ENCODE measurements around the gene EFNA5. TPM values are rescaled to one million over a fixed set of nuclear protein-coding genes. Genes with fewer than 3 reads are reported as not detected.

EFNA5 gene
- total RNA-seq, 1 experiment from 2014 or later = 0.22 TPM

DNA sequence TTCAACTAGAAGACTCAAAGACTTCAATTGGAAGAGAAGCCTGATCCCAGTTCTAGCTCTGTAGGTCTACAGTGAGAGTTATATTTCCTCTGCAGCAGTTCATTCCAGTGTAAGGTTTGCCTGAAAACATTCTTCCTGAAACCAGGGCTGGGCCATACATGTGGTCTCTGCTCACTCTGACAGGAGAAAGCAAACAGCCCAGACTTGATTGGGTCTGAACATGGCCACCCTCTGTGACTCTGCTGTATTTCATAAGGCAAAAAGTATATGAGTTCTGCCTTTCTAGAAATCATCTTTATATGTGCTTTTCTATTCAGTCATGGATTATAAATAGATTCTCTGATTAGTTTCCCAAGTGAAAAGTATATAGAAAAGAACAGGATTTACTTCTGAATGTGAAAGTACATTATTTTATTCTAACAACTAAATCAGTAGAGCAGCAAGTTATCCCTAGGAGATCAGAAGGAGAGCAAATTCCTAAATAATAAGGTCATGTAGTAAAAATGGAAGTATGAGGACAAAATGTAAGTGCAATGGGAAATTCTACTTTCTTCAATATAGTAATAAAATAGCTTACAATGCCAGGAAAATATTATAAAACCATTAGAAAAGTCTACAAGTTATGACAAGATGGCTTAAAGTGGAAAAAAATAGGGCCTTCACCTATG lies 144.3 kb downstream of the EFNA5 start:
- DNase-seq (ENCODE audit: low read depth, low spot score) (no peak), ATAC-seq (no peak)
- ChIA-PET CTCF (no interaction called here), RAD21 (ENCODE audit: low non-redundant PET in 1 of 2, low total read pairs in 2 of 2, uncharacterized antibody in 2 of 2, unreplicated experiment in 2 of 2) (no interaction called here), POLR2A (no interaction called here)
- H3K27ac ChIP-seq (ENCODE audit: low read depth, low read length) = no peak overlapping the region
- no peak overlapping the region for H3K9ac ChIP-seq (ENCODE audit: low read length)
- H3K4me1 ChIP-seq (ENCODE audit: control insufficient read depth in 1 of 2, insufficient read depth in 2 of 2, low read length in 2 of 2) = no peaks in the 10 kb centered on the region
- no peaks in the 10 kb centered on the region for H4K20me1 ChIP-seq (ENCODE audit: insufficient read depth)
- H3K4me2 ChIP-seq (ENCODE audit: low read length) = no peak overlapping the region
- intact Hi-C loops (cut with micrococcal nuclease) = no loop called here
- H2AFZ ChIP-seq (ENCODE audit: low read depth, low read length, poor library complexity, severe bottlenecking) = no peak overlapping the region
- TF ChIP-seq TCF7L2 (IDR thresholded peaks at IDR 0.05; ENCODE audit: borderline replicate concordance, extremely low read depth, insufficient read depth, insufficient read length) (no peak), POLR2A (IDR thresholded peaks at IDR 0.05; ENCODE audit: borderline replicate concordance, extremely low read depth, insufficient read depth, insufficient read length) (no peak), EGR1 (IDR thresholded peaks at IDR 0.05; ENCODE audit: low read depth) (no peak), POLR2AphosphoS5 (IDR thresholded peaks at IDR 0.05; ENCODE audit: low read depth, low read length) (no peak), EZH2phosphoT487 (IDR thresholded peaks at IDR 0.05; ENCODE audit: borderline replicate concordance) (no peak), RAD21 (IDR thresholded peaks at IDR 0.05; ENCODE audit: low read depth) (no peak), JUND (IDR thresholded peaks at IDR 0.05) (no peak), SP1 (IDR thresholded peaks at IDR 0.05; ENCODE audit: low read depth) (no peak), SRF (IDR thresholded peaks at IDR 0.05; ENCODE audit: low read depth) (no peak), EZH2 (IDR thresholded peaks at IDR 0.05) (no peak)
- TF ChIP-seq, protein P1, sequence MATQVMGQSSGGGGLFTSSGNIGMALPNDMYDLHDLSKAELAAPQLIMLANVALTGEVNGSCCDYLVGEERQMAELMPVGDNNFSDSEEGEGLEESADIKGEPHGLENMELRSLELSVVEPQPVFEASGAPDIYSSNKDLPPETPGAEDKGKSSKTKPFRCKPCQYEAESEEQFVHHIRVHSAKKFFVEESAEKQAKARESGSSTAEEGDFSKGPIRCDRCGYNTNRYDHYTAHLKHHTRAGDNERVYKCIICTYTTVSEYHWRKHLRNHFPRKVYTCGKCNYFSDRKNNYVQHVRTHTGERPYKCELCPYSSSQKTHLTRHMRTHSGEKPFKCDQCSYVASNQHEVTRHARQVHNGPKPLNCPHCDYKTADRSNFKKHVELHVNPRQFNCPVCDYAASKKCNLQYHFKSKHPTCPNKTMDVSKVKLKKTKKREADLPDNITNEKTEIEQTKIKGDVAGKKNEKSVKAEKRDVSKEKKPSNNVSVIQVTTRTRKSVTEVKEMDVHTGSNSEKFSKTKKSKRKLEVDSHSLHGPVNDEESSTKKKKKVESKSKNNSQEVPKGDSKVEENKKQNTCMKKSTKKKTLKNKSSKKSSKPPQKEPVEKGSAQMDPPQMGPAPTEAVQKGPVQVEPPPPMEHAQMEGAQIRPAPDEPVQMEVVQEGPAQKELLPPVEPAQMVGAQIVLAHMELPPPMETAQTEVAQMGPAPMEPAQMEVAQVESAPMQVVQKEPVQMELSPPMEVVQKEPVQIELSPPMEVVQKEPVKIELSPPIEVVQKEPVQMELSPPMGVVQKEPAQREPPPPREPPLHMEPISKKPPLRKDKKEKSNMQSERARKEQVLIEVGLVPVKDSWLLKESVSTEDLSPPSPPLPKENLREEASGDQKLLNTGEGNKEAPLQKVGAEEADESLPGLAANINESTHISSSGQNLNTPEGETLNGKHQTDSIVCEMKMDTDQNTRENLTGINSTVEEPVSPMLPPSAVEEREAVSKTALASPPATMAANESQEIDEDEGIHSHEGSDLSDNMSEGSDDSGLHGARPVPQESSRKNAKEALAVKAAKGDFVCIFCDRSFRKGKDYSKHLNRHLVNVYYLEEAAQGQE (IDR thresholded peaks at IDR 0.05; ENCODE audit: low read depth) = no peak
- TF ChIP-seq, protein P2, sequence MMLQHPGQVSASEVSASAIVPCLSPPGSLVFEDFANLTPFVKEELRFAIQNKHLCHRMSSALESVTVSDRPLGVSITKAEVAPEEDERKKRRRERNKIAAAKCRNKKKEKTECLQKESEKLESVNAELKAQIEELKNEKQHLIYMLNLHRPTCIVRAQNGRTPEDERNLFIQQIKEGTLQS (IDR thresholded peaks at IDR 0.05) = no peak
- TF ChIP-seq, protein P3, sequence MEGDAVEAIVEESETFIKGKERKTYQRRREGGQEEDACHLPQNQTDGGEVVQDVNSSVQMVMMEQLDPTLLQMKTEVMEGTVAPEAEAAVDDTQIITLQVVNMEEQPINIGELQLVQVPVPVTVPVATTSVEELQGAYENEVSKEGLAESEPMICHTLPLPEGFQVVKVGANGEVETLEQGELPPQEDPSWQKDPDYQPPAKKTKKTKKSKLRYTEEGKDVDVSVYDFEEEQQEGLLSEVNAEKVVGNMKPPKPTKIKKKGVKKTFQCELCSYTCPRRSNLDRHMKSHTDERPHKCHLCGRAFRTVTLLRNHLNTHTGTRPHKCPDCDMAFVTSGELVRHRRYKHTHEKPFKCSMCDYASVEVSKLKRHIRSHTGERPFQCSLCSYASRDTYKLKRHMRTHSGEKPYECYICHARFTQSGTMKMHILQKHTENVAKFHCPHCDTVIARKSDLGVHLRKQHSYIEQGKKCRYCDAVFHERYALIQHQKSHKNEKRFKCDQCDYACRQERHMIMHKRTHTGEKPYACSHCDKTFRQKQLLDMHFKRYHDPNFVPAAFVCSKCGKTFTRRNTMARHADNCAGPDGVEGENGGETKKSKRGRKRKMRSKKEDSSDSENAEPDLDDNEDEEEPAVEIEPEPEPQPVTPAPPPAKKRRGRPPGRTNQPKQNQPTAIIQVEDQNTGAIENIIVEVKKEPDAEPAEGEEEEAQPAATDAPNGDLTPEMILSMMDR (IDR thresholded peaks at IDR 0.05 in 2 of 3, conservative IDR thresholded peaks at IDR 0.05 in 1 of 3; ENCODE audit: borderline replicate concordance in 1 of 3, insufficient read depth in 1 of 3, low read depth in 2 of 3, low read length in 2 of 3) = no peak
- no peaks in the 10 kb centered on the region for H3K9me2 ChIP-seq (ENCODE audit: insufficient read depth)
- no TSS peak for BruUV-seq (replicated peaks)
- no peaks in the 10 kb centered on the region for H3K9me3 ChIP-seq (ENCODE audit: control insufficient read depth in 1 of 2, insufficient read depth in 1 of 2, low read depth in 1 of 2, low read length in 2 of 2)
- no peak overlapping the region for H3K4me3 ChIP-seq (replicated peaks in 1 of 2; ENCODE audit: low read depth in 1 of 2, low read length in 2 of 2)
- H3K36me3 ChIP-seq (ENCODE audit: control insufficient read depth in 1 of 2, insufficient read depth in 2 of 2, low read length in 2 of 2) = no peaks in the 10 kb centered on the region
- H3K79me2 ChIP-seq (ENCODE audit: insufficient read depth, low read length) = no peaks in the 10 kb centered on the region
- no peaks in the 10 kb centered on the region for H3K27me3 ChIP-seq (ENCODE audit: insufficient read depth, low read length)
